Cardiac muscle cell (in vitro differentiated cells and primary cell): ENCODE results near the gene NPTXR. TPM values are rescaled to one million over a fixed set of nuclear protein-coding genes. Genes with fewer than 3 reads are reported as not detected.
A peak's percentile ranks its signal among the peaks of the same experiment; 100 is the strongest.

ENCODE experiments used
- DNase-seq, 2 donors: peaks; one replicate each; pipeline versions ENCODE4 v3.0.0 to v3.0.0-alpha.2; 2010 to 2017; ENCODE audit warnings: low read depth in 1 of 2, low spot score in 1 of 2
- H3K27ac ChIP-seq: fragments of 200-600 bp; sonication (generic); 2 replicates; pipeline ENCODE4 v1.5.1; 2016
- H3K27me3 ChIP-seq: fragments of 200-600 bp; sonication (generic); 2 replicates; pipeline ENCODE4 v1.6.0; 2016; ENCODE audit warnings: control low read depth
- H3K36me3 ChIP-seq: fragments of 200-600 bp; sonication (generic); 2 replicates; pipeline ENCODE4 v1.5.1; 2016; ENCODE audit warnings: control low read depth
- H3K4me1 ChIP-seq: fragments of 200-600 bp; sonication (generic); 2 replicates; pipeline ENCODE4 v1.8.1; 2017; ENCODE audit warnings: low read depth, mild to moderate bottlenecking, mixed run types
- H3K4me3 ChIP-seq: fragments of 200-600 bp; sonication (generic); 2 replicates; pipeline ENCODE4 v1.5.1; 2016; ENCODE audit warnings: mild to moderate bottlenecking
- H3K9me3 ChIP-seq: fragments of 200-600 bp; sonication (generic); 2 replicates; pipeline ENCODE4 v1.5.1; 2017; ENCODE audit warnings: low read depth, mild to moderate bottlenecking, control low read depth
- polyA plus RNA-seq: library from polyadenylated mRNA; unstranded; fragments of >200 nt; fragmentation: Nextera tagmentation; extraction: Ambion mirVana; gene quantifications from 2 replicates; pipeline ENCODE4 v1.2.1, GENCODE V29; 2016
- total RNA-seq: library from RNA; depleted of rRNA; stranded (reverse); fragments of >200 nt; gene quantifications from 2 replicates; pipeline ENCODE4 v1.2.3, GENCODE V29; 2016
- TF ChIP-seq, protein P1 (sequence below): IDR thresholded peaks from 2 replicates; pipeline ENCODE4 v1.5.1; 2012; ENCODE audit warnings: low read depth, mild to moderate bottlenecking, low read length

Gene NPTXR
- total and polyA plus RNA-seq, 2 experiments from 2014 or later: 4.2 to 15.1 TPM

DNA sequence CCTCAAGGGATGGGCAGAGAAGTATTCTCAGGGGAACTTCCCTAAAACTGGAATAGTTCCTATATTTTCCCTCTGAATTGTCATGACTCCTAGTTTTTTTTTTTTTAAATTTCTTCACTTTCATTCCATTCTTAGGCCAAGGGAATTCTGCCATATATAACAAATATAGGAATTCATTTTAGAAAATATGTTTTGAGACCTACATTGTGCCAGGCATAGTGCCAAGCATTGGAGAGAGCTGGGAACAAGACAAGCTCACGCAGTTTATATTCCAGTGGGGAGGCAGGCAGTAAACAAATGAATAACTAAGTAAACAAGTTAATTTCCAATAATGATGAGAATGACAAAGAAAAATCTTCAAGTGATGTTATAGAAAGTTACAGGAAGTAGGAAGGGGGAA is 2.6 kb upstream of the NPTXR start:
- H3K27ac ChIP-seq: no peak overlapping the region
- DNase-seq: no peak
- no peaks in the 10 kb centered on the region for H3K4me1 ChIP-seq
- TF ChIP-seq, protein P1, sequence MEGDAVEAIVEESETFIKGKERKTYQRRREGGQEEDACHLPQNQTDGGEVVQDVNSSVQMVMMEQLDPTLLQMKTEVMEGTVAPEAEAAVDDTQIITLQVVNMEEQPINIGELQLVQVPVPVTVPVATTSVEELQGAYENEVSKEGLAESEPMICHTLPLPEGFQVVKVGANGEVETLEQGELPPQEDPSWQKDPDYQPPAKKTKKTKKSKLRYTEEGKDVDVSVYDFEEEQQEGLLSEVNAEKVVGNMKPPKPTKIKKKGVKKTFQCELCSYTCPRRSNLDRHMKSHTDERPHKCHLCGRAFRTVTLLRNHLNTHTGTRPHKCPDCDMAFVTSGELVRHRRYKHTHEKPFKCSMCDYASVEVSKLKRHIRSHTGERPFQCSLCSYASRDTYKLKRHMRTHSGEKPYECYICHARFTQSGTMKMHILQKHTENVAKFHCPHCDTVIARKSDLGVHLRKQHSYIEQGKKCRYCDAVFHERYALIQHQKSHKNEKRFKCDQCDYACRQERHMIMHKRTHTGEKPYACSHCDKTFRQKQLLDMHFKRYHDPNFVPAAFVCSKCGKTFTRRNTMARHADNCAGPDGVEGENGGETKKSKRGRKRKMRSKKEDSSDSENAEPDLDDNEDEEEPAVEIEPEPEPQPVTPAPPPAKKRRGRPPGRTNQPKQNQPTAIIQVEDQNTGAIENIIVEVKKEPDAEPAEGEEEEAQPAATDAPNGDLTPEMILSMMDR: no peak
- H3K36me3 ChIP-seq: no peaks in the 10 kb centered on the region
- H3K9me3 ChIP-seq: no peaks in the 10 kb centered on the region
- no peak overlapping the region for H3K4me3 ChIP-seq
- H3K27me3 ChIP-seq: peaks cover 34% of the 10 kb centered on the region

DNA sequence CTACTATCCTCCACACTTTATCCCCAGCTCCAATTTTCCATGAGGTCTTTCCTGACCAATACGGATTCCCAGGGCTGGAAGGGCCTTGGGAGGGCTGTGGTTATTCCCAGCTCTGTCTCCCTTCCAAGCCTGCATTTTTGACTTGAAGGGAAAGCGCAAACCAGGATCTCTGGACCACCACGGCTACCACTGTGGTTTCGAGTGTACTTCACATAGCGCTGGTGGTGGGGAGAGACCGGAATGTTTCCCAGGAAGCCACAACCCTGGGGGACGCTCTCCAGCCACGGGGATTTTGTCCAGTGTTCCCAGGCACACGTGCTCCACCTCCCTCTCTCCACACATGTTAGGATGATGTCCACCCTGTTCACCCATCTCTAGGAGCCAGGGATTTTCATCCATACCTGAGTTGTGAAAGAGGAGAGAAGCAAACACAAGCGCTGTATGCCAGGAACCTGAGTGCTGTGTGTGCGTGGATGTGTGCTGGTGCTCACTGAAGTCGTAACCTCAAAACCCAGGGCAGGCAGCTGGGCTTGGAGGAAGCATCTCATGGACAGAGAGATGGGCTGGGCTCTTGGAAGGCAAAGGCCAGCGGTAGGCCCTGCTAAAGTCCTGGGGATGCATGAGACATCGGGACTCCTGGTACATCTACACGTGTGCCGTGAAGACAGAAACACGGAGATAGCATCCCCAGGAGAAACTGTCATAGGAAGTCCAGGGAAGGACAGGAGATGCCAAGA is 1.3 kb upstream of the NPTXR start:
- TF ChIP-seq, protein P1: no peak
- Histone ChIP-seq H3K27ac (no peak overlapping the region), H3K4me1 (no peaks in the 10 kb centered on the region), H3K9me3 (no peaks in the 10 kb centered on the region), H3K36me3 (no peaks in the 10 kb centered on the region), H3K27me3 (peaks cover 47% of the 10 kb centered on the region), H3K4me3 (no peak overlapping the region)
- DNase-seq: peak in 1 of 2 donors; percentile 73

DNA sequence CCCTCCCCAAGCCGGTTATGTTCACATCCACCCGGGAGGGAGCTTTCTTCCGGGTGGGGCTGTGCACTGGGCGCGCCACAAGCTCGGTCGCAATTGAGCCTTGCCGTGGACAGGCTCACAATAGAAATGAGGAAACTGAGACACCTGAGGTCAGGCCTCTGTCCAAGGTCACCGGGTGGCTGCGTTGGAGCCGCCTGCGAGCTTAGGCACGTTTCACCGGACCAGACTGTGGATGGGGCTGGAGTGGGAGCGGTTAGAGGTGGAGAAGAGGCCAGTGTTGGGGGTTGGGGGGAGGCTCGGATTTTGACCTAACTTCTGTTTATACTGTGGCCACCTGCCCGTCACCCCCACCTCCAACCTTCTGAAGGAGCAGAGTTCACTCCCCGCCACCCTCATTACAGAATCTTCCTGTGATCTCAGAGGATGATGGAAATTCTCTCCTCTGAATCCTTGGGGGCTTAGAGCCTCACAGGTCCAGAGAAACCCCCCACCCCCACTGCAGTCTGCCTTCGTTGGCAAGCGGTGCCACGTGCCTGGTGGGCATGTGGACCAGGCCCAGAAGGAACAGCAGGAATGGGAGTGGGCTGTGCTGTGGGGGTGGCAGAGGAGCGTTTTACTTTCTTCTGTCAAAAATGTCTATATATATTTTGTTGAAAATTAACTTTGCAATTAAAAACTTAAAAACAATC is 631 bp upstream of the NPTXR start:
- H3K9me3 ChIP-seq: no peaks in the 10 kb centered on the region
- H3K27me3 ChIP-seq: peaks cover 52% of the 10 kb centered on the region
- peak overlapping the region; percentile 16 for H3K4me3 ChIP-seq
- no peaks in the 10 kb centered on the region for H3K4me1 ChIP-seq
- TF ChIP-seq, protein P1: no peak
- DNase-seq: no peak
- no peaks in the 10 kb centered on the region for H3K36me3 ChIP-seq
- no peak overlapping the region for H3K27ac ChIP-seq

DNA sequence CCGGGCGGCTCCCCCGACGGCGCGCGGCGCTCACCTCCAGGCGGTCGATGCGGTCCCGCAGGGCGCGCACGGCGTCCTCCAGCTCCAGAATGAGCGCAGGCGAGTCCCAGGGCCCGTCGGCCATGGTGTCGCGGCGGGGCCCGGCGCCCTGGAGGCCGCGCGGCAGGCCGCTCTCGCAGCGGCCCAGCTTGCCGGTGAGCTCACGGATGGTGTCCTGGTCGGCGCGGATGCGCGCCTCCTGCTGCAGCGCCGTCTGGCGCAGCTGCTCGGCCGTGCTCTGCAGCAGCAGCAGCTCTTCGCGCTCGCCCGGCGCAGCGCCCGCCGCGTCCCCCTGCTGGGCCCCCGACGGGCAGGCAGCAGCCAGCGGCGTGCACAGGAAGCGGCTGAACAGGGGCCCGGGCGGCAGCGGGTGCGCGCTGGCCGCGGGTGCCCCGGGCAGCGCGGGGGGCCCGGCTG is 599 bp downstream of the NPTXR start:
- Histone ChIP-seq H3K4me3 (peak overlapping the region; percentile 51), H3K27me3 (peaks cover 47% of the 10 kb centered on the region), H3K9me3 (no peaks in the 10 kb centered on the region), H3K27ac (no peak overlapping the region), H3K36me3 (no peaks in the 10 kb centered on the region), H3K4me1 (no peaks in the 10 kb centered on the region)
- peak; percentile 82 for DNase-seq
- TF ChIP-seq, protein P1: peak; percentile 28

DNA sequence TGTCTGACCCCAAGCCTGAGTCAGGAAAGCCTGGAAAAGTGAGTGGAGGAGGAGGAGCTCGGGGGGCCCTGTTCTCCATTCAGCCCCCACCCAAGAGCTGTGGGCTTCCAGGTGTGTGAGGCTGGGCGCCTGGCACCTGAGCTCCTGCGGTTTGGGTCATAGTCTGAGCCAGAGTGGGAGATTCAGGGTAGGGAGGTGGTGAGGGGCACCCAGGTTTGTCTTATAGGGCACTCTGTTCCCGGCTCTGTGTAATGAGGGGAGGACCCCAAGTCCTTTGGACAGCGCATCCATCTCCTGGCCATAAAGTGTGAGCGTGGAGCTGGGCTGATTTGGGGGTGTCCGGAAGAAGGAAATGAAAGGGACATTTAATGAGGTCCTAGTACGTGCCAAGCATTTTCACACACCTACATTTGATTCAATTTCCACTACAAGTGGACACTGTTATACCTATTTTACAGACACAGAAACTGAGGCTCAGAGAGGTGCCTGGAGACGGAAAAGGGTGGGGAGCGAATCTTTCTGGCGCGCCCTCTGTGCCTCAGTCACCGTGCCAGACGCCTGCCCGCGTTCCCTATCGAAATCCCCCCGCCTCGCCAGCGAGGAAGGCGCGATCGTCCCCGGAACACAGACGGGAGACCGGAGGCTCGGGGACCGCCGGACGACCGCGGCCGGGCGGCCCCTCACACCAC is 1.2 kb downstream of the NPTXR start:
- H3K4me1 ChIP-seq: no peaks in the 10 kb centered on the region
- H3K27me3 ChIP-seq: peaks cover 47% of the 10 kb centered on the region
- no peak overlapping the region for H3K27ac ChIP-seq
- DNase-seq: no peak
- TF ChIP-seq, protein P1: no peak
- H3K9me3 ChIP-seq: no peaks in the 10 kb centered on the region
- H3K36me3 ChIP-seq: no peaks in the 10 kb centered on the region
- H3K4me3 ChIP-seq: peak overlapping the region; percentile 51
